HG02763 (cell line): ENCODE measurements around the gene TNIK.

Experiments
- ATAC-seq: cut with Tn5 transposase; IDR thresholded peaks from one replicate; pipeline ENCODE4 v1.9.1; 2021; ENCODE audit warnings: mild to moderate bottlenecking, moderate library complexity; ENCODE audit not compliant: unreplicated experiment

TNIK gene

GRCh38 chr3:171026597-171027293 is 433.5 kb downstream of the TNIK start, which contains the start of gene SLC2A2:
TSS of gene SLC2A2 (minus strand) at chr3:171026720. CDS start at chr3:171026670, 50 bp downstream.
- ATAC-seq: no peak

- no peak for ATAC-seq
Measured at GRCh38 chr3:171023566-171023965, 436.6 kb downstream of the TNIK start.

- no peak for ATAC-seq
Measured at GRCh38 chr3:171021377-171021776, 438.8 kb downstream of the TNIK start.

GRCh38 chr3:171018156-171018935 is 441.9 kb downstream of the TNIK start:
- ATAC-seq: no peak

DNA sequence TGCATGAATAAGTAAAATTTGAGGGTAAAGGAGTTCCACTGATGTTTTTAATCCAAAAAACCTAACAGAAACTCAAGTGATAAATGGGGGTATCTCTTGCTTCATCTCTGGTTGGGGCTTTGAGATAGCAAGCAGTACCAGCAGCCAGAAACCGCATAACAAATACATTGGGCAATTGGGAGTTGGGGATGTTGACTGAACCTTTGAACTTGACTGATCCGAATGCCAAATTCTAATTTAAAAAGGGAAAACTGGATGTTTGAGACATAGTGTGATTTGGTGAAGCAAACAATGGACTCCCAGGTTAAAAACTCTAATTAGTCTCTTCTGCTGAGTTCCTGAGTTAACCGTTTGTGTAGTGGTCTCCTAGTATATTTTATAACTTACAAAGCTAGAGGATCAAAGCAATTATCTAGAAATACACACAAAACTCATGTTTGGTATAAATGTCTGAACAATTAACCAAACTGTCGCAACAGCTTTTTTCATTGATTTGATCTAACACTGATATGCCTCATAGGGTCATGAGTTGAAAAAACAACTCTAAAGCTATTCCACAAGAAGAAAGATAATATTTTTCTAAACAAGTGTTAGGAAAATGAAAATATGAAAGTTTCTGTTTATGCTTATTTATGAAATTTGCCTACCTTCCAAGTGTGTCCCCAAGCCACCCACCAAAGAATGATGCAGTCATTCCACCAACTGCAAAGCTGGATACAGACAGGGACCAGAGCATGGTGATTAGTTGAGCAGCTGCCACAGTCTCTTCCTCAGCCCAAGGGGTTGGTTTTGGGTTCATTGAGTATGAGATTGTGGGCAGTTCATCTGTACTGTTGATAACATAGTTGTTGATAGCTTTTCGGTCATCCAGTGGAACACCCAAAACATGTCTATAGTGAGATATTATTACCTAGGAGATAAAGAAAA is 446.1 kb downstream of the TNIK start:
- no peak for ATAC-seq

DNA sequence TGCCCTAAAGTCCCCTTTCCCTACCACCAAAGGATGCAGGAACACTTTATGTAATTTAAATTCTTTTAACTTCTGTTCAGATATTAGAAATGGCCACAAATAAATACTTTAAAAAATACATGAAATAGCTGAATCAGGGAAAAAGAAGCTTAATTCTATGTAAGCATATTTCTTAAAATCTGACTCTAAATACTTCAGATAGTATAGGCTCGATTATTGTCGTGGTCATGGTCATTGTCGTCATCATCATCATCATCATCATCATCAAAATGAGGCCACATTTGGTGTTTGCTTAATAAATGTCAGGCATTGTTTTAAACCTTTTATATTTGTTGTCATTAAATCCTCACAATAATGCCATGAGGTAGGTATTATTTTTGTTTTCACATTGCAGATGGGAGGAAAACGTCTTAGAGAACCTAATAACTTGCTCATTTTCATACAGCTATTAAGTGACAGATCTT is 448.3 kb downstream of the TNIK start:
- ATAC-seq: no peak
